ENCODE data around the gene FAM193A.
"Not testable (repeated sequence)": the region's sequence is repeated elsewhere in the genome, so short reads cannot be mapped to it uniquely, and the experiment has no call there.

DNA sequence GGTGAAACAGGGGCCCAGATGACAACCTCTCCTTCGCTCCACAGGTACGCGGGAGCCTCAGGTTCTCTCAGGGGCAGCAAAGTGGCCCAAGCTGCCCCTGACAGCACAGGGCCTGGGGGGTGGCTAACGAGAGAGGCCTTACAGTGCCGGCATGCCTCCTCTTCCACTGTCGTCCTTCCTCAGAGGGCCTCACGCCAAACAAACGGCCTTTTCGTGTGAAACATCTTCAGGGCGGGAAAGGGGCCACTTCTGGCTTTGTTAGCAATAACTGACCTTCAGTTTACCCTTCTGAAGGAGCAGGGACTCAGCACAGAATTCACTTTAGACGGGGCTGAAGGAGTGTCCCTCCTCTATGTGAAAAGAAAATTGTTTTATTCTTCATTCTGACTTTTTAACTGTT lies 21.5 kb upstream of the FAM193A start:
- TF ChIP-seq POLR2A, CTCF, POLR2AphosphoS5, EP300 (IDR thresholded peaks at IDR 0.05): not testable (repeated sequence)
